ENCODE data around the gene ATP2A2. TPM values are rescaled to one million over a fixed set of nuclear protein-coding genes. Genes with fewer than 3 reads are reported as not detected.
"Not testable (repeated sequence)": the region's sequence is repeated elsewhere in the genome, so short reads cannot be mapped to it uniquely, and the experiment has no call there.

ATP2A2 gene
- total RNA-seq, 2 experiments from 2014 or later = 148 to 151 TPM

- Mint-ChIP-seq H3K9me3 (no peaks in the 10 kb centered on the region), H3K27me3 (no peaks in the 10 kb centered on the region), H3K4me1 (no peaks in the 10 kb centered on the region), H3K4me3 (no peak overlapping the region), H3K36me3 (no peaks in the 10 kb centered on the region), H3K27ac (no peak overlapping the region)
- DNase-seq = no peak
These were observed 28.3 kb upstream of the ATP2A2 start for GRCh38 chr12:110252716-110253115.

- no peaks in the 10 kb centered on the region for H3K4me1 Mint-ChIP-seq
- H3K9me3 Mint-ChIP-seq = no peaks in the 10 kb centered on the region
- no peak for DNase-seq
- no peaks in the 10 kb centered on the region for H3K27me3 Mint-ChIP-seq
- no peak overlapping the region for H3K4me3 Mint-ChIP-seq
- H3K27ac Mint-ChIP-seq = no peak overlapping the region
- no peaks in the 10 kb centered on the region for H3K36me3 Mint-ChIP-seq
These were observed 27.9 kb upstream of the ATP2A2 start for GRCh38 chr12:110253176-110253575.

GRCh38 chr12:110254971-110255540 lies 26.0 kb upstream of the ATP2A2 start:
- no peak for DNase-seq
- Mint-ChIP-seq H3K36me3 (no peaks in the 10 kb centered on the region), H3K27me3 (no peaks in the 10 kb centered on the region), H3K9me3 (no peaks in the 10 kb centered on the region), H3K4me1 (no peaks in the 10 kb centered on the region), H3K4me3 (no peak overlapping the region), H3K27ac (no peak overlapping the region)

GRCh38 chr12:110255890-110256456 lies 25.1 kb upstream of the ATP2A2 start:
- not testable (repeated sequence) for H3K4me3 Mint-ChIP-seq

GRCh38 chr12:110256780-110257431 lies 24.1 kb upstream of the ATP2A2 start:
- H3K9me3 Mint-ChIP-seq = no peaks in the 10 kb centered on the region
- no peaks in the 10 kb centered on the region for H3K4me1 Mint-ChIP-seq
- DNase-seq = no peak
- H3K36me3 Mint-ChIP-seq = no peaks in the 10 kb centered on the region
- H3K27ac Mint-ChIP-seq = no peak overlapping the region
- H3K4me3 Mint-ChIP-seq = no peak overlapping the region
- no peaks in the 10 kb centered on the region for H3K27me3 Mint-ChIP-seq

More at GRCh38 chr12:110255890-110256456, 25.1 kb upstream of the ATP2A2 start:
- not testable (repeated sequence) for H3K4me1 Mint-ChIP-seq, H3K36me3 Mint-ChIP-seq, DNase-seq, H3K27ac Mint-ChIP-seq, H3K9me3 Mint-ChIP-seq, H3K27me3 Mint-ChIP-seq

GRCh38 chr12:110258466-110258865 lies 22.6 kb upstream of the ATP2A2 start:
- no peak overlapping the region for H3K27ac Mint-ChIP-seq
- no peaks in the 10 kb centered on the region for H3K36me3 Mint-ChIP-seq
- H3K4me1 Mint-ChIP-seq = no peaks in the 10 kb centered on the region
- H3K9me3 Mint-ChIP-seq = no peaks in the 10 kb centered on the region
- no peak overlapping the region for H3K4me3 Mint-ChIP-seq
- DNase-seq = no peak
- no peaks in the 10 kb centered on the region for H3K27me3 Mint-ChIP-seq

- Mint-ChIP-seq H3K4me3 (no peak overlapping the region), H3K36me3 (no peaks in the 10 kb centered on the region), H3K27ac (no peak overlapping the region), H3K27me3 (peaks cover 3% of the 10 kb centered on the region), H3K4me1 (no peaks in the 10 kb centered on the region), H3K9me3 (no peaks in the 10 kb centered on the region)
- no peak for DNase-seq
These were observed 18.3 kb upstream of the ATP2A2 start for GRCh38 chr12:110262442-110263388.

GRCh38 chr12:110266381-110266960 lies 14.6 kb upstream of the ATP2A2 start:
- Mint-ChIP-seq H3K9me3 (no peaks in the 10 kb centered on the region), H3K27me3 (peaks cover 8% of the 10 kb centered on the region), H3K4me1 (no peaks in the 10 kb centered on the region), H3K36me3 (no peaks in the 10 kb centered on the region), H3K27ac (no peak overlapping the region), H3K4me3 (no peak overlapping the region)
- DNase-seq = no peak

GRCh38 chr12:110266980-110267620 lies 13.9 kb upstream of the ATP2A2 start:
- H3K27me3 Mint-ChIP-seq = peaks cover 8% of the 10 kb centered on the region
- H3K4me1 Mint-ChIP-seq = no peaks in the 10 kb centered on the region
- no peaks in the 10 kb centered on the region for H3K9me3 Mint-ChIP-seq
- no peak overlapping the region for H3K27ac Mint-ChIP-seq
- H3K4me3 Mint-ChIP-seq = no peak overlapping the region
- no peak for DNase-seq
- no peaks in the 10 kb centered on the region for H3K36me3 Mint-ChIP-seq

- peaks cover 8% of the 10 kb centered on the region for H3K27me3 Mint-ChIP-seq
- no peaks in the 10 kb centered on the region for H3K9me3 Mint-ChIP-seq
- no peaks in the 10 kb centered on the region for H3K4me1 Mint-ChIP-seq
- H3K27ac Mint-ChIP-seq = no peak overlapping the region
- DNase-seq = no peak
- H3K36me3 Mint-ChIP-seq = no peaks in the 10 kb centered on the region
- no peak overlapping the region for H3K4me3 Mint-ChIP-seq
These were observed 11.4 kb upstream of the ATP2A2 start for GRCh38 chr12:110269622-110270124.

- DNase-seq = no peak
- Mint-ChIP-seq H3K9me3 (no peaks in the 10 kb centered on the region), H3K4me1 (no peaks in the 10 kb centered on the region), H3K4me3 (no peak overlapping the region), H3K36me3 (no peaks in the 10 kb centered on the region), H3K27ac (no peak overlapping the region), H3K27me3 (peaks cover 8% of the 10 kb centered on the region)
These were observed 10.7 kb upstream of the ATP2A2 start for GRCh38 chr12:110270125-110270962.

GRCh38 chr12:110271015-110271414 lies 10.0 kb upstream of the ATP2A2 start:
- no peaks in the 10 kb centered on the region for H3K36me3 Mint-ChIP-seq
- H3K4me3 Mint-ChIP-seq = no peak overlapping the region
- no peak for DNase-seq
- H3K27me3 Mint-ChIP-seq = peaks cover 8% of the 10 kb centered on the region
- H3K4me1 Mint-ChIP-seq = no peaks in the 10 kb centered on the region
- no peak overlapping the region for H3K27ac Mint-ChIP-seq
- H3K9me3 Mint-ChIP-seq = no peaks in the 10 kb centered on the region

- Mint-ChIP-seq H3K27me3 (peaks cover 3% of the 10 kb centered on the region), H3K27ac (no peak overlapping the region), H3K9me3 (no peaks in the 10 kb centered on the region), H3K4me1 (peaks cover 7% of the 10 kb centered on the region), H3K4me3 (no peak overlapping the region), H3K36me3 (peaks cover 7% of the 10 kb centered on the region)
- DNase-seq = no peak
These were observed 3.4 kb upstream of the ATP2A2 start for GRCh38 chr12:110277530-110278254.
